Measurements from ENCODE around the gene SNRPA.

Gene SNRPA

DNA sequence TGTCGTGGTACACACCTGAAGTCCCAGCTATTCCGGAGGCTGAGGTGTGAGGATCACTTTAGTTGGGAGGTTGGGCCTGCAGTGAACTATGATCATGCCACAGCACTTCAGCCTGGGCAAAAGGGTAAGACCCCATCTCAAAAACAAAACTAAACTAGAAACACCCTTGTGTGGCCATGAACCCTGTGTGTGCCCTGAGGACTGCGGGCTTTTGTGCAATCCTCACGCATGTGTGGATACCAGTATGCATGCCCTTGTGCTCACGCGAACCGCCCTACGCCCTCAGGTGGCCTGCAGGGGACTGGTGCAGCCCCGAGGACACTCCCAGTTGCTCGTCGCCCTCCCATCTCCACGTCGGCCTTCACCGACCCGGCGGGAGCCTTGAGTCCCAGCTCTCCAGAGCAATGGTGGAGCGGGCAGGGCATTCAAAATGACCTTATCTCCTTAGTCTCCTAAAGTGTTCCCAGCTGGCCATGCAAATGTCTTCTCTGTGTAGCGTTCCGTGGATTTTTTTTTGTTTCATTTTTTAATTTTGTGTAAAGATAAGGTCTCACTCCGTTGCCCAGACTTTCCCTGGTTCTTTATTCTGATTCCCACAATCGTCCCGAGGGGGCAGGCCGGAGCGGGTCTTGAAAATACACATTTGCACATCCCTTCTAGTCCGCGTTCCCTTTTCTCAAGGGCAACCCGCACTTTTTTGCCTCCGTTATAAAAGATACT is 47.1 kb downstream of the SNRPA start:
- peak overlapping the region; percentile 45 for H3K4me3 ChIP-seq (ENCODE audit: control insufficient read depth, low read depth, low read length)
- peak; percentile 42 for TF ChIP-seq CTCF (IDR thresholded peaks at IDR 0.05; ENCODE audit: control insufficient read depth, insufficient read depth, low read depth, low read length, missing control alignments)
- no peak for DNase-seq (ENCODE audit: low read depth)

- H3K4me3 ChIP-seq (ENCODE audit: control insufficient read depth, low read depth, low read length) = peak within 1 kb of the TSS; percentile 98
- TF ChIP-seq CTCF (IDR thresholded peaks at IDR 0.05; ENCODE audit: control insufficient read depth, insufficient read depth, low read depth, low read length, missing control alignments) = no peak
- peak; percentile 96 for DNase-seq (ENCODE audit: low read depth)
Measured at GRCh38 chr19:40798683-40799557, 47.9 kb downstream of the SNRPA start, which contains the start of gene EGLN2. Gene EGLN2, plus strand, starts transcription at chr19:40799191. Its CDS starts 1,382 bp downstream, at chr19:40800573.

- peak overlapping the region; percentile 98 for H3K4me3 ChIP-seq (ENCODE audit: control insufficient read depth, low read depth, low read length)
- no peak for TF ChIP-seq CTCF (IDR thresholded peaks at IDR 0.05; ENCODE audit: control insufficient read depth, insufficient read depth, low read depth, low read length, missing control alignments)
- DNase-seq (ENCODE audit: low read depth) = no peak
Measured at GRCh38 chr19:40799558-40800338, 48.7 kb downstream of the SNRPA start.

DNA sequence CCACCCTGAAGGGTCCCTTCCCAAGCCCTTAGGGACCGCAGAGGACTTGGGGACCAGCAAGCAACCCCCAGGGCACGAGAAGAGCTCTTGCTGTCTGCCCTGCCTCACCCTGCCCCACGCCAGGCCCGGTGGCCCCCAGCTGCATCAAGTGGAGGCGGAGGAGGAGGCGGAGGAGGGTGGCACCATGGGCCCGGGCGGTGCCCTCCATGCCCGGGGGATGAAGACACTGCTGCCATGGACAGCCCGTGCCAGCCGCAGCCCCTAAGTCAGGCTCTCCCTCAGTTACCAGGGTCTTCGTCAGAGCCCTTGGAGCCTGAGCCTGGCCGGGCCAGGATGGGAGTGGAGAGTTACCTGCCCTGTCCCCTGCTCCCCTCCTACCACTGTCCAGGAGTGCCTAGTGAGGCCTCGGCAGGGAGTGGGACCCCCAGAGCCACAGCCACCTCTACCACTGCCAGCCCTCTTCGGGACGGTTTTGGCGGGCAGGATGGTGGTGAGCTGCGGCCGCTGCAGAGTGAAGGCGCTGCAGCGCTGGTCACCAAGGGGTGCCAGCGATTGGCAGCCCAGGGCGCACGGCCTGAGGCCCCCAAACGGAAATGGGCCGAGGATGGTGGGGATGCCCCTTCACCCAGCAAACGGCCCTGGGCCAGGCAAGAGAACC is 49.5 kb downstream of the SNRPA start:
- no peak for TF ChIP-seq CTCF (IDR thresholded peaks at IDR 0.05; ENCODE audit: control insufficient read depth, insufficient read depth, low read depth, low read length, missing control alignments)
- peak overlapping the region; percentile 98 for H3K4me3 ChIP-seq (ENCODE audit: control insufficient read depth, low read depth, low read length)
- DNase-seq (ENCODE audit: low read depth) = no peak

GRCh38 chr19:40800997-40801377 is 50.0 kb downstream of the SNRPA start:
- H3K4me3 ChIP-seq (ENCODE audit: control insufficient read depth, low read depth, low read length) = peak overlapping the region; percentile 98
- no peak for TF ChIP-seq CTCF (IDR thresholded peaks at IDR 0.05; ENCODE audit: control insufficient read depth, insufficient read depth, low read depth, low read length, missing control alignments)
- DNase-seq (ENCODE audit: low read depth) = no peak
